Stimulated activated memory B cell treated with anti-CD40 and anti-IgM and Interleukin-4, amounts not matched to agents 10 μg/mL and 1 μg/mL and 100 μg/mL, for 72 hours (primary cell): Measurements from ENCODE around the gene CEP350.
A peak's percentile ranks its signal among the peaks of the same experiment; 100 is the strongest.
"Not testable (repeated sequence)": the region's sequence is repeated elsewhere in the genome, so short reads cannot be mapped to it uniquely, and the experiment has no call there.

ENCODE experiments used
- ATAC-seq: fragments of 150-1000 bp; cut with Tn5 transposase; 2 replicates; pipeline ENCODE4 v1.10.0; 2021
- H3K27ac Mint-ChIP-seq: one replicate; pipeline ENCODE4 v1.8.0; 2022; ENCODE audit warnings: mild to moderate bottlenecking, mixed read lengths
- H3K27me3 Mint-ChIP-seq: one replicate; pipeline ENCODE4 v1.8.0; 2022; ENCODE audit warnings: mixed read lengths
- H3K36me3 Mint-ChIP-seq: one replicate; pipeline ENCODE4 v1.8.0; 2022; ENCODE audit warnings: mixed read lengths
- H3K4me1 Mint-ChIP-seq: one replicate; pipeline ENCODE4 v1.8.0; 2022; ENCODE audit warnings: mixed read lengths
- H3K4me3 Mint-ChIP-seq: one replicate; pipeline ENCODE4 v1.8.0; 2022; ENCODE audit warnings: mild to moderate bottlenecking, moderate library complexity, mixed read lengths
- H3K9me3 Mint-ChIP-seq: one replicate; pipeline ENCODE4 v1.8.0; 2022; ENCODE audit warnings: mixed read lengths

The CEP350 gene

DNA sequence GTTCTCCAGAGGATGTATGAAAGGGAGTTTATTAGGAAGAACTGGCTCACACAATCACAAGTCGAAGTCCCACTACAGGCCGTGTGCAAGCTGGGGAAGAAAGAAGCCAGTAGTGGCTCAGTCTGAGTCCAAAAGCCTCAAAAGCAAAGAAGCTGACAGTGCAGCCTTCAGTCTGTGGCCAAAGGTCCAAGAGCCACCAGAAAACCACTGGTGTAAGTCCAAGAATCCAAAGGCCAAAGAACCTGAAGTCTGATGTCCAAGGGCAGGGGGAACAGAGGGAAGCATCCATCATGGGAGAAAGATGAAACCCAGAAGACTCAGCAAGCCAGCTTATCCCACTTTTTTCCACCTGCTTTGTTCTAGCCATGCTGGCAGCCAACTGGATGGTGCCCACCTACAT lies 21.4 kb upstream of the CEP350 start:
- Mint-ChIP-seq H3K9me3 (no peaks in the 10 kb centered on the region), H3K4me3 (no peak overlapping the region), H3K27me3 (no peaks in the 10 kb centered on the region), H3K4me1 (peaks cover 14% of the 10 kb centered on the region), H3K27ac (no peak overlapping the region), H3K36me3 (no peaks in the 10 kb centered on the region)
- ATAC-seq, result no peak

- Mint-ChIP-seq H3K36me3 (no peaks in the 10 kb centered on the region), H3K9me3 (no peaks in the 10 kb centered on the region), H3K27ac (no peak overlapping the region), H3K4me3 (no peak overlapping the region), H3K27me3 (no peaks in the 10 kb centered on the region), H3K4me1 (peaks cover 14% of the 10 kb centered on the region)
- peak; percentile 76 for ATAC-seq
These were observed 18.6 kb upstream of the CEP350 start for GRCh38 chr1:179935909-179936496.

DNA sequence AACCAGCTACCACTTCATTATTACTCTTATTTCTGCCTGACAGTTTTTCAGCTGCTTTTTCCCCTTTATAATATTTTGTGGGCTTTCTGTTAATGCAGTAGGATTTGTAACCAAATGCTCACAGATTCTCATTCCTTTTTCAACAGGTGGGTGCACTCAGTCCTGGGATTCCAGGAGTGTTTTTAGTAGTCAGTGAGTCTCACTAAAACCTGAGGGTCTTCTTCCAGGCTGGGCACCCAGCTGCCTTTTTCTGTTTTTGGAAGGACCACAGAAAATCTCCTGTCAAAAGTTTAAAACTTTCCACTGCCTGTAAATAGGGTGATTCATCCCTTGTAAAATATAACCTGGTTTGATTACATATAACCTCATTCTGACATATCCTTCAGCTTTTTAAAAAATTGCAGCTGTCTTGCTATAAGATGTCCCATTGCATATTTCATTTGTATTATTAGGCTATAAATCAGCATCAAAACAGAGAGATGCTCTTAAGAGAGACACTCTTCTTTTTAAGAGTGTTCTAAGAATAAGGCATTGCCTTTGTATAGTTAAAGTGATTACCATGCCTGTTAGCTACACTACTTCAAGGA lies 16.8 kb upstream of the CEP350 start:
- no peak overlapping the region for H3K4me3 Mint-ChIP-seq
- ATAC-seq, result no peak
- H3K27ac Mint-ChIP-seq, result no peak overlapping the region
- no peaks in the 10 kb centered on the region for H3K36me3 Mint-ChIP-seq
- no peaks in the 10 kb centered on the region for H3K9me3 Mint-ChIP-seq
- no peaks in the 10 kb centered on the region for H3K27me3 Mint-ChIP-seq
- peaks cover 14% of the 10 kb centered on the region for H3K4me1 Mint-ChIP-seq

DNA sequence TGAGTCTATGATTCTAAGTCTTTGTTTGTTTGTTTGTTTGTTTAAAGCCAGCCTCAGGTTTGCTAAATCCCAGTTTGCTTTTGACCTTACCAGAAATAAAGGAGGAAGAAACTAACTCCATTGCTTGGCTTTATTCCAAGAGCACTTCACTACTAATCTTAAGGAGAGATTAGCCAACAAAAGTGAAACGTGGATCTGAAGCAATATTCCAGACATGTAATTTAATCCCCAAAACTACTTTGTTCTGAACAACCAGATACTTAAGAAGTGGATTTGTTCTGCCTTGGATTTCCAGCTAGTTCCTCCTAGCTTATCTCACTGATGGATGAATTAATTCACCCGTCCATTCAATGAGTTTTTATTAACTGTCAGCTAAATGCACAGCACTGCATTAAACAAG lies 15.9 kb upstream of the CEP350 start:
- no peaks in the 10 kb centered on the region for H3K36me3 Mint-ChIP-seq
- no peak overlapping the region for H3K27ac Mint-ChIP-seq
- H3K27me3 Mint-ChIP-seq, result no peaks in the 10 kb centered on the region
- H3K4me1 Mint-ChIP-seq, result peaks cover 14% of the 10 kb centered on the region
- no peak overlapping the region for H3K4me3 Mint-ChIP-seq
- no peaks in the 10 kb centered on the region for H3K9me3 Mint-ChIP-seq
- ATAC-seq, result no peak

GRCh38 chr1:179939941-179940340 lies 14.7 kb upstream of the CEP350 start:
- H3K27ac Mint-ChIP-seq, result no peak overlapping the region
- H3K4me1 Mint-ChIP-seq, result peaks cover 14% of the 10 kb centered on the region
- ATAC-seq, result no peak
- no peaks in the 10 kb centered on the region for H3K36me3 Mint-ChIP-seq
- H3K4me3 Mint-ChIP-seq, result no peak overlapping the region
- no peaks in the 10 kb centered on the region for H3K9me3 Mint-ChIP-seq
- no peaks in the 10 kb centered on the region for H3K27me3 Mint-ChIP-seq

DNA sequence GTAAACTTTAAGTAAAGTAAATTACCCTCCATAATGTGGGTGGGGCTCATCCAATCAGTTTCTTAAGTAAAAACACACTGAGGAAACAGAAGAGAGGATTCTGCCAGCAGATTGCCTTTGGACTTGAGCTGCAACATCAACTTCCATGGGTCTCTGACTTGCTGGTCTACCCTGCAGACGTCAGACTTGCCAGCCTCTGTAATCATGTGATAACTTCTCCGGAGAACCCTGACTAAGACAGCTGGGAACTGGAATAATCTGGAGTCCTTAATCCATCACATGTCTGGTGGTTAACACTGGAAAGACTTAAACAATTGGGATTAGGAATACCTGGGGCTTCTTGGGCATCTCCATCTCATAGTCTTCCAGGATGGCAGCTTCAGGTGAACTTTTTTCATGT lies 13.2 kb upstream of the CEP350 start:
- no peak overlapping the region for H3K27ac Mint-ChIP-seq
- peaks cover 4% of the 10 kb centered on the region for H3K4me1 Mint-ChIP-seq
- ATAC-seq, result no peak
- H3K36me3 Mint-ChIP-seq, result no peaks in the 10 kb centered on the region
- no peak overlapping the region for H3K4me3 Mint-ChIP-seq
- H3K9me3 Mint-ChIP-seq, result no peaks in the 10 kb centered on the region
- H3K27me3 Mint-ChIP-seq, result no peaks in the 10 kb centered on the region

- Mint-ChIP-seq H3K36me3 (no peaks in the 10 kb centered on the region), H3K27ac (no peak overlapping the region), H3K9me3 (no peaks in the 10 kb centered on the region), H3K4me3 (no peak overlapping the region), H3K4me1 (peaks cover 31% of the 10 kb centered on the region), H3K27me3 (no peaks in the 10 kb centered on the region)
- ATAC-seq, result no peak
These were observed 4.0 kb upstream of the CEP350 start for GRCh38 chr1:179950651-179951050.

DNA sequence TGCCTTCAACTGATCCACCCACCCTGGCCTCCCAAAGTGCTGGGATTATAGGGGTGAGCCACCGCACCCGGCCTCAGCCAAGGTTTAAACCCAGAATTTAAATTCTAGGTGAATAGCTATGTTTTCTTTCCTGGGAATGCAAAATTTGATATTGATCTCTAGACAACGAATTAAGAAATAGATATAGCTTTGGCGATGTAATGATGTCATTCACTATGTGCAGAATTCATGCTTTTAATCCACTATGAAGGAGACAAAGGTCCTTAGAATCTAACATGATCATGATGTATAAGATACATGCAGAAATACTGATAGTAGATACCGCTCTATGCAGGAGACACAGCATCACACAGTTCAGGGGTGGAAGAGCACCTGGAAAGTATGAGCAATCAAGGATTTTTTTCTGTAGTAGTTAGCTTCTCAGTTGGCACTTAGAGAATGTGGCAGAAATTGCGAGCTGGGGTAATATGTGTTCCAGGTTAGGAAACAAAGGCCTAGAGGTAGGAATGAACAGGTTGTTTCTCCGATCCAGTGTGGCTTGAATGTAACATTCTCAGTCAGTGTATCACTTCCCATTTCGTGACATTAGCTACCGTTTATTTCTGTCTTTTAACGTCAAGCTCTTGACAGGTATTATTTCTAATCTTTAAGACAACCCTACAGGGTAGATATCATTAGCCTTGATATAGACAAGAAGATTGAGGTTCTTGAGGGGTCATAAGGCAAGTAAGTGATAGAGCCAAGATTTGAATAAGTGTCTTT lies 3.0 kb upstream of the CEP350 start:
- no peaks in the 10 kb centered on the region for H3K36me3 Mint-ChIP-seq
- no peak for ATAC-seq
- H3K27ac Mint-ChIP-seq, result peak overlapping the region; percentile 92
- peaks cover 40% of the 10 kb centered on the region for H3K4me1 Mint-ChIP-seq
- no peaks in the 10 kb centered on the region for H3K9me3 Mint-ChIP-seq
- no peaks in the 10 kb centered on the region for H3K27me3 Mint-ChIP-seq
- peak overlapping the region; percentile 67 for H3K4me3 Mint-ChIP-seq

GRCh38 chr1:179952186-179952585 lies 2.4 kb upstream of the CEP350 start:
- Mint-ChIP-seq H3K27me3 (no peaks in the 10 kb centered on the region), H3K4me3 (peak overlapping the region; percentile 67), H3K4me1 (peaks cover 43% of the 10 kb centered on the region), H3K9me3 (no peaks in the 10 kb centered on the region), H3K27ac (peak overlapping the region; percentile 92), H3K36me3 (no peaks in the 10 kb centered on the region)
- ATAC-seq, result no peak

- Mint-ChIP-seq H3K27me3 (no peaks in the 10 kb centered on the region), H3K4me1 (peaks cover 49% of the 10 kb centered on the region), H3K9me3 (no peaks in the 10 kb centered on the region), H3K27ac (peak overlapping the region; percentile 92), H3K4me3 (peak overlapping the region; percentile 81), H3K36me3 (no peaks in the 10 kb centered on the region)
- ATAC-seq, result peak; percentile 53
These were observed 577 bp upstream of the CEP350 start for GRCh38 chr1:179953974-179954492.

DNA sequence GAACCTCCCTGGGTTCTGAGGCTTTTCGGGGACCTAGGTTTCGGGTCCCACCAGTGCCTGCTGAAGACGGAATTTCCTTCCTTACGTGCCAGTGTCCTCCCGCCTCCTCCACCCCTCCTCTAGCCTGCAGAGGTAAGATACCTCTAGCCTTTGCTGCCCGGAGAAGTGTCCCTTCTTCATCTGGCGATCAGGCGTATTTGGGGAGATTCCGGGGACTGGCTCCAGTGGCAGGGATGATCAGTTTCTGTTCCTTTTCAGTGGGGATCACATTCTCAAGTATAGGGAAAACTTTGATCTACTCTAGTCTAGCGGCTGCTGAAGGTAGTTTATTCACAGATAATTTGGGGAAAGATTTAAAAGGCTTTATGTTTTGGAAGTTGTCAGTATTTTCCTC lies 674 bp downstream of the CEP350 start:
- Mint-ChIP-seq H3K4me1 (peaks cover 52% of the 10 kb centered on the region), H3K9me3 (no peaks in the 10 kb centered on the region), H3K27me3 (no peaks in the 10 kb centered on the region), H3K36me3 (no peaks in the 10 kb centered on the region), H3K4me3 (peak overlapping the region; percentile 81), H3K27ac (peak overlapping the region; percentile 92)
- no peak for ATAC-seq

GRCh38 chr1:179955731-179956130 lies 1.1 kb downstream of the CEP350 start:
- no peak for ATAC-seq
- H3K4me3 Mint-ChIP-seq, result peak overlapping the region; percentile 81
- H3K4me1 Mint-ChIP-seq, result peaks cover 52% of the 10 kb centered on the region
- H3K27ac Mint-ChIP-seq, result peak overlapping the region; percentile 92
- H3K9me3 Mint-ChIP-seq, result no peaks in the 10 kb centered on the region
- no peaks in the 10 kb centered on the region for H3K36me3 Mint-ChIP-seq
- H3K27me3 Mint-ChIP-seq, result no peaks in the 10 kb centered on the region

DNA sequence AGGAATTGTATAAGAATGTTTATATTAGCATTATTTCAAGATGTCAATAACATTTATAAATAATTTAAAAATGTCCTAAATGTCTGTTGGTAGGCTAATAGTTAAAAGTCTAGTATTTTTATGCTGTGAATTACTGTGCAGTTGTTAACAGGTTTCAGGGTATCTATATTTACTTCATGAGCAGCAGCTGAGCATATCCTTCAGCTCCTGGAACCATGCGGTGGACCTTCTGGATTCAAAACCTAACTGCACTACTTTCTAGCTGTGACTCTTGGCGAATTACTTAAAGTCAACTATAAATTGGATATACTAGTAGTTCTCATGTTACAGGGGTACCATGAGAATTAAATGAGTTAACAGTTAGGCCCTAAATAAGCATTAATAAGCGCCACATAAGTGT lies 3.7 kb downstream of the CEP350 start:
- Mint-ChIP-seq H3K27ac (no peak overlapping the region), H3K9me3 (peaks cover 3% of the 10 kb centered on the region), H3K36me3 (peaks cover 24% of the 10 kb centered on the region), H3K4me1 (peaks cover 45% of the 10 kb centered on the region), H3K27me3 (no peaks in the 10 kb centered on the region), H3K4me3 (no peak overlapping the region)
- no peak for ATAC-seq

- H3K9me3 Mint-ChIP-seq, H3K27me3 Mint-ChIP-seq, H3K4me3 Mint-ChIP-seq, ATAC-seq: not testable (repeated sequence)
- H3K27ac Mint-ChIP-seq, result peak overlapping the region; percentile 14
- H3K36me3 Mint-ChIP-seq, result peaks cover 25% of the 10 kb centered on the region
- peaks cover 43% of the 10 kb centered on the region for H3K4me1 Mint-ChIP-seq
These were observed 7.6 kb downstream of the CEP350 start for GRCh38 chr1:179962168-179962567.

- ATAC-seq, result no peak
- Mint-ChIP-seq H3K27me3 (no peaks in the 10 kb centered on the region), H3K36me3 (peaks cover 27% of the 10 kb centered on the region), H3K27ac (no peak overlapping the region), H3K4me3 (no peak overlapping the region), H3K9me3 (peaks cover 3% of the 10 kb centered on the region), H3K4me1 (peaks cover 61% of the 10 kb centered on the region)
These were observed 11.9 kb downstream of the CEP350 start for GRCh38 chr1:179966551-179966950.
